HG02759 (cell line): ENCODE results near the gene PPM1F.
"Not testable (repeated sequence)": the region's sequence is repeated elsewhere in the genome, so short reads cannot be mapped to it uniquely, and the experiment has no call there.

Experiments used
- ATAC-seq: cut with Tn5 transposase; IDR thresholded peaks from one replicate; pipeline ENCODE4 v1.9.1; 2021; ENCODE audit warnings: mild to moderate bottlenecking, moderate library complexity; ENCODE audit not compliant: unreplicated experiment

Gene PPM1F

GRCh38 chr22:21921729-21922128 lies 30.9 kb downstream of the PPM1F start:
- ATAC-seq: no peak

GRCh38 chr22:21921184-21921721 lies 31.4 kb downstream of the PPM1F start:
- no peak for ATAC-seq

DNA sequence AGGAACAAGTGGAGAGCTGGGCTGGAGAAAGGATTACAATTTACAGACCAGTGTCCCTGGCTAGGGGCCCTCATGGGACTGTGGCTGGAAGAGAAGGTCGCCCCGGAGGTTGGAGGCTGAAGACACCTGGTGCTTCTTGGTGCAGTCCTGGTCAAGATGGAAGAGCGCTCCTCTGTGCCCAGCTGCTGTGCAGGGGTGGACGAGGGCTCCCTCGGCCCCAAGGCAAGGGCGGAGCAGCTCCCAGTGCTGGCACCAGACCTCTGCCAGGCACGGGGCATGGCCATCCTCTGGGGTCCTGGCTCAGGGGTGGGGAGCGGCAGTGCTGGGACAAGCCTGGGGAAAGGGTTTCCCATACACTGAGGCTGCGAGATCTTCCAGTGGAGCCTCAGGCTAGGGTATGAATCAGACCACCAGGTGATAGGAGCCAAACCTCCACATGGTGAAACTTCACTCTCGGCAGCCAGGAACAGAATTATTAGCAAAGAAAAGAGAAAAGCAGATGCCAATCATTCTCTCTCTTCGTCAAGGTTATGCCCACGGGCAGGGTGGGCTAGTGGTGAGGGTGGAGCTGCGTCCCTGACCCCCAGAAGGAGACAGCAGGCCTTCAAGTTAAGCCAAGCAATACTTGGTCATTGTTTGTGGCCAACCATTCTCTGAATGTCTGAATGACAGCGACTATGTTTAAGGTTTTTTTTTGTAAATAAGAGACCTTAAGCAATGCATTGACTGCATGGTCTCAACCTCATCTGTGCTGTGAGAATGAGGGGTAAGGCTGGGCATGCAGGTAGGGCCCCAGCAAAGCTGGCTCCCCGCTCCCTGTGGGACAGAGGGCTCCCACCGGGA lies 32.1 kb downstream of the PPM1F start:
- ATAC-seq: no peak

- ATAC-seq: no peak
Observed at GRCh38 chr22:21919526-21920307, 32.9 kb downstream of the PPM1F start.

GRCh38 chr22:21918466-21919185 lies 34.0 kb downstream of the PPM1F start:
- no peak for ATAC-seq

GRCh38 chr22:21917959-21918261 lies 34.7 kb downstream of the PPM1F start:
- no peak for ATAC-seq

DNA sequence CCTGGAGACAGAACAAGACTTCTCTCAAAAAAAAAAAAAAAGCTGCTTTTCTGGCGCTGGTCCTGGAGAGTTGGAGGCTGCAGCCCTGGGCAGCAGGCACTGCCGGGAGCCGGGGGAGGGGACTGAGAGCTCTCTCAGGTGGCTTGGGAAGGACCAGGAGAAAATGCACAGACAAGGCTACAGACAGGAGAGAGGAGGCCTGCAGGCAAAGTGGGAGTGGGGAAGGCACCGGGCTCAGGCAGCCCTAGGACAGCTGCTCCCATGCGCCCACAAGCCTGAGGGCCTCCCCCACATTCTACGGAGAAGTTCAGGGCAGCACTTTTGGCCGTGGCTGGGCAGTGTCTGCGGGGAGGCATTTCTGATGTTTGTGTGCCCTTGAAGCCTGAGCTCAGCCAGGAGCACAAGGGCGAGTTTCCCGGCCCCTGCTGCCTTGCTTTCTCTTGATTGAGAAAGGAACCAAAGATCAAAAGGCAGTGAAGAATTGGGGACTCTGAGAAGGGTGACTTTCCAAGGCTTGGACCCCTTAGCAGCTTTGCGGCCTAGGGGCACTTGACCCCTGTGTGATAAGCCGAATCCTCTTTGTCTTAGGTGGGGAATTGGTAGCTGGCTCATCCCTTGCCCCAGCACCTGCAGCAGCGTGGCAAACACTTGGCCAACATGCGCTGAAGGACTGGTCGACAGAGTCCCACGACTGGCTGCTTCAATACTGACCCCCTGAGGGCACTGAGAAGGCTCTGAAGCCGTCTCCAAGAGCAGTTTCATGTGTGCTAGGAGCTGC lies 35.3 kb downstream of the PPM1F start:
- no peak for ATAC-seq

DNA sequence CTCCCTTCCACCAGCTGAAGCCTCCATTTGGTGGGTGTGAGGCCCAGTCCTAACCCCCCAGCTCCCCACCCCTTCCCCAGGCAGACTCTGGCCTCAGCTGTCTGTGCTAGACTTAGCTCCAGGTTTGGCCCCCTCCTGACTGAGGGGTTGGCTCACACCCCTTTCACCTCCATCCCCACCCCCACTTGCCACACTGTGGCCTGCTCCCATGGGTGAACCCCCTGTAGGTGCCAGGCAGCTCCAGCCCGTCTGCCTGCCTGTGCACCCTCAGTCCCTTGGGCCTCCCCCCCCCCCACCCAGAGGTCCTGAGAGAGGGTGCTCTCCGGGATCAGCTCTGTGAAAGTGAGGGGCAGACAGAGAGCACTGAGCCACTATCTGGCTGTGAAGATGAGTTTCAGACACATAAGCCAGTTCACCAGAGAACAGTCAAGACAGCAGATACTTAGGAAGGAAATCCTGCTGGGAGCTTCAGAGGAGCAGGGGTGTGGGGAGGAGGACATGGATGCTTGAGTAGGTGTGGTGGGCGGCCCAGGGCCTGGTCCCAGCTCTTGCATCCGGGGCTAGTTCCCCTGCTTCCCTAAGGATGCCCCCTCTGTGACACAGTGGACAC lies 36.2 kb downstream of the PPM1F start:
- no peak for ATAC-seq

DNA sequence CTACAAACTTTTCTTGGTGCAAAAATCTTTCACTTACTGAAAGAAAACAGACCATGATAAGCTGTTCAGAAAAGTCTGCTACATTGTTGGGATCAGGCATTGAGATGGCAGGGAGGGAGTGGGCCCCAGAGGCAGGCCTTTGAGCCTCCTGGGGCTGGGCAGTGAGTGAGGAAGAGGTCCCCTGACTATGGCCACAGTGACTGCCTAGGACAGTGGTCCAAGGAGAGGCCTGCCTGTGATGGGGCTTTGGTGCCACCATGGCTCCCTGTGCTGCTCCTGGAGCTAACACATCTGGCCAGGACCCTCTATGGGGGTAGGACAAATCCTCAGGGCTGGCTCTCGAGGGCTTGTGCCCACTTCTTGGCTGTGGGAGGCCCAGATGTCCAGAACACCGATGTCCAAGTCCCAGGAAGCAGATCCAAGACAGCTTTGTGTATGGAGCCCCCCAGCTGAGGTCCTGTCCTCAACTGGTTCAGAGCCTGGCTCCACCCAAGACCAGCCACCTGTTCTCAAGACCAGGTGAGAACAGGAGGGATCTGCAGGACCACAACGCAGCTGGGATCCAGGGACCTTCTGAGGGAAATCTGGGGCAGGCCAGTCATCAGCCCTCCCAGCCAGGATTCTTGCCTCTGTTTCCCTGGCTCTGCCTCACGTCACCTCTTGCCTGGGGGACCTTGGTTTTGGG lies 36.9 kb downstream of the PPM1F start:
- ATAC-seq: no peak

GRCh38 chr22:21914033-21914642 lies 38.5 kb downstream of the PPM1F start:
- ATAC-seq: not testable (repeated sequence)

GRCh38 chr22:21910367-21910766 lies 42.3 kb downstream of the PPM1F start:
- ATAC-seq: not testable (repeated sequence)

GRCh38 chr22:21909871-21910270 lies 42.8 kb downstream of the PPM1F start:
- ATAC-seq: no peak

- ATAC-seq: no peak
Observed at GRCh38 chr22:21907638-21908522, 44.8 kb downstream of the PPM1F start.

- ATAC-seq: not testable (repeated sequence)
Observed at GRCh38 chr22:21905234-21905633, 47.4 kb downstream of the PPM1F start.

DNA sequence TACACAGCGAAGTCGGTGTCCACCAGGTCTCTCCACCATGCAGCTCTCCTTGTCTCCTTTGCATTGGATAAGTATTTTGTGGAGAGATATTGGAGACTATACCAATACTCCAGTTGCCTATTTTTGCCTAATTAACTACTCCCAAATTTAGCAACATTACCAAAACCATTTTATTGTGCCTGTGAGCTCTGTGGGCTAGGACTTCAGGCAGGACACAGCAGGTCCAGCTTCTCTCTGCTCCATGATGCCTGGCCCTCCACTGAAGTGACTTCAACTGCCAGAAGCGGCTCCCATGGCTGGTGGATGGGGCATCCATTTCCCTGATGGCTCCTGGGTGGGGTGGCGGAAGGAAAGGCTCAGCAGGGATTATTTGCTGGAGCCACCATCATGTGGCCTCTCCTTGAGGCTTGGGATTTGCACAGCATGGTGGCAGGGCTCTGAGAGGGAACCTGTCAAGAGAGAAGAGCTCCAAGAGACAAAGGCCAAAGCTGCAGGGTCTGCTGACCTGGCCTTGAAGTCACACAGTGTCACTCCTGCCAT lies 48.3 kb downstream of the PPM1F start:
- no peak for ATAC-seq

GRCh38 chr22:21903283-21903682 lies 49.4 kb downstream of the PPM1F start:
- ATAC-seq: no peak

- no peak for ATAC-seq
Observed at GRCh38 chr22:21902296-21903087, 50.2 kb downstream of the PPM1F start.
